GM12891 (cell line): Measurements from ENCODE around the gene RHOB.
"Not testable (repeated sequence)": the region's sequence is repeated elsewhere in the genome, so short reads cannot be mapped to it uniquely, and the experiment has no call there.

Experiments
- DNase-seq: peaks from one replicate; pipeline ENCODE4 v3.0.0; 2011; ENCODE audit warnings: low spot score; ENCODE audit not compliant: insufficient read length
- FAIRE-seq: peaks from 2 replicates; lab custom pipeline; 2011; peaks lifted over from hg19 to GRCh38; lab: Jason Lieb, UNC
- PAX5 ChIP-seq: IDR thresholded peaks from 2 replicates; pipeline ENCODE4 v1.6.1; 2011; ENCODE audit warnings: low read length, moderate library complexity, mild to moderate bottlenecking; ENCODE audit not compliant: insufficient read depth, severe bottlenecking
- POLR2A ChIP-seq: IDR thresholded peaks from 2 replicates; pipeline ENCODE4 v1.6.1; 2011; ENCODE audit warnings: low read depth, low read length, control low read depth
- POLR2AphosphoS5 ChIP-seq: IDR thresholded peaks from 2 replicates; pipeline ENCODE4 v1.6.1; 2011; ENCODE audit warnings: low read depth, low read length, control low read depth
- POU2F2 ChIP-seq: IDR thresholded peaks from 2 replicates; pipeline ENCODE4 v1.6.1; 2011; ENCODE audit warnings: low read depth, mild to moderate bottlenecking, control low read depth, low read length, moderate library complexity
- SPI1 ChIP-seq: IDR thresholded peaks from 2 replicates; pipeline ENCODE4 v1.6.1; 2011; ENCODE audit warnings: low read depth, low read length, control low read depth
- TAF1 ChIP-seq: IDR thresholded peaks from 2 replicates; pipeline ENCODE4 v1.6.1; 2011; ENCODE audit warnings: low read depth, low read length, control low read depth

RHOB gene

GRCh38 chr2:20410556-20411277 lies 36.2 kb upstream of the RHOB start:
- TF ChIP-seq POLR2A (no peak), POLR2AphosphoS5 (no peak), PAX5 (no peak), TAF1 (no peak), SPI1 (no peak), POU2F2 (no peak)
- DNase-seq (no peak), FAIRE-seq (no peak)

- TF ChIP-seq TAF1 (no peak), SPI1 (peak; percentile 37)
- DNase-seq (peak; percentile 46), FAIRE-seq (peak; percentile 94)
These were observed 35.4 kb upstream of the RHOB start for GRCh38 chr2:20411361-20411894.

GRCh38 chr2:20414806-20415205 lies 32.1 kb upstream of the RHOB start:
- DNase-seq (no peak), FAIRE-seq (no peak)
- TF ChIP-seq POLR2A (no peak), TAF1 (no peak), SPI1 (no peak), POLR2AphosphoS5 (no peak), POU2F2 (no peak), PAX5 (no peak)

- FAIRE-seq: no peak
These were observed 31.4 kb upstream of the RHOB start for GRCh38 chr2:20415511-20415918.

GRCh38 chr2:20416723-20417122 lies 30.2 kb upstream of the RHOB start:
- no peak for TF ChIP-seq POU2F2
- TF ChIP-seq POLR2A: no peak
- TF ChIP-seq TAF1: no peak
- no peak for TF ChIP-seq PAX5
- TF ChIP-seq SPI1: no peak
- no peak for TF ChIP-seq POLR2AphosphoS5
- DNase-seq (no peak), FAIRE-seq (no peak)

More at GRCh38 chr2:20415511-20415918, 31.4 kb upstream of the RHOB start:
- no peak for TF ChIP-seq PAX5
- no peak for TF ChIP-seq SPI1
- TF ChIP-seq POLR2A: no peak
- no peak for TF ChIP-seq POU2F2
- TF ChIP-seq TAF1: no peak
- no peak for TF ChIP-seq POLR2AphosphoS5
- DNase-seq: no peak

GRCh38 chr2:20417230-20417821 lies 29.5 kb upstream of the RHOB start:
- not testable (repeated sequence) for FAIRE-seq, DNase-seq

GRCh38 chr2:20418519-20418918 lies 28.4 kb upstream of the RHOB start:
- FAIRE-seq: no peak
- DNase-seq: no peak
- TF ChIP-seq TAF1: no peak
- no peak for TF ChIP-seq SPI1
- TF ChIP-seq POLR2AphosphoS5: no peak
- TF ChIP-seq POLR2A: no peak
- no peak for TF ChIP-seq POU2F2
- no peak for TF ChIP-seq PAX5

GRCh38 chr2:20419007-20419576 lies 27.8 kb upstream of the RHOB start:
- no peak for TF ChIP-seq SPI1
- no peak for TF ChIP-seq POU2F2
- TF ChIP-seq PAX5: no peak
- no peak for TF ChIP-seq POLR2AphosphoS5
- no peak for TF ChIP-seq POLR2A
- no peak for TF ChIP-seq TAF1
- no peak for DNase-seq
- no peak for FAIRE-seq

- no peak for TF ChIP-seq SPI1
- no peak for TF ChIP-seq POLR2AphosphoS5
- DNase-seq (no peak), FAIRE-seq (no peak)
These were observed 27.1 kb upstream of the RHOB start for GRCh38 chr2:20419752-20420151.

- FAIRE-seq: no peak
- TF ChIP-seq PAX5 (no peak), POU2F2 (no peak), SPI1 (no peak), POLR2A (no peak), TAF1 (no peak), POLR2AphosphoS5 (no peak)
- no peak for DNase-seq
These were observed 25.4 kb upstream of the RHOB start for GRCh38 chr2:20421336-20421987.
